T-cell (primary cell): Measurements from ENCODE around the gene SMG7. TPM values are rescaled to one million over a fixed set of nuclear protein-coding genes. Genes with fewer than 3 reads are reported as not detected.

Experiments used
- ATAC-seq, 4 experiments: fragments of 200-7000 bp in 3 of 4; fragments of 150-1000 bp in 1 of 4; cut with Tn5 transposase; replicated peaks in 1 of 4; 1 replicate in 3 of 4; 2 replicates in 1 of 4; pipeline ENCODE4 v1.10.0; 2021; ENCODE audit warnings: moderate library complexity in 3 of 4, mild to moderate bottlenecking in 2 of 4, moderate number of reproducible peaks in 1 of 4
- CTCF ChIA-PET, 2 donors: fragments of 300-600 bp; sonication (Branson Sonifier 250); formaldehyde crosslinking; loops; one replicate each; lab custom pipeline; 2022; ENCODE audit warnings: antibody characterized with exemption in 2 of 2; lab: Charles Lee
- POLR2A ChIA-PET, 2 donors: fragments of 300-600 bp; sonication (Branson Sonifier 250); formaldehyde crosslinking; loops; one replicate each; lab custom pipeline; 2022; ENCODE audit warnings: antibody characterized with exemption in 2 of 2; lab: Charles Lee
- DNase-seq, 35 experiments: peaks; one replicate each; pipeline versions ENCODE4 v3.0.0 to v3.0.0-alpha.2; 2013 to 2023
- H3K27ac ChIP-seq: one replicate; pipeline ENCODE4 v1.5.1; 2013; ENCODE audit warnings: low read length
- H3K27me3 ChIP-seq, 2 experiments: replicated peaks in 1 of 2; 1 replicate in 1 of 2; 2 replicates in 1 of 2; pipeline versions ENCODE4 v1.6.1 to v1.7.0; 2013; ENCODE audit warnings: low read length in 1 of 2, mixed read lengths in 1 of 2; ENCODE audit not compliant: control insufficient read depth in 2 of 2, insufficient read depth in 2 of 2; ENCODE audit errors: extremely low read depth in 1 of 2
- H3K36me3 ChIP-seq, 2 donors: 1 replicate in 1 of 2; 2 replicates in 1 of 2; pipeline versions ENCODE4 v1.6.1 to v1.7.0; 2013; ENCODE audit warnings: low read length in 1 of 2; ENCODE audit not compliant: control insufficient read depth in 2 of 2, insufficient read depth in 1 of 2; ENCODE audit errors: extremely low read depth in 1 of 2
- H3K4me1 ChIP-seq, 2 experiments: 1 replicate in 1 of 2; 2 replicates in 1 of 2; pipeline versions ENCODE4 v1.6.1 to v1.7.0; 2013; ENCODE audit warnings: low read length in 2 of 2, mixed read lengths in 1 of 2; ENCODE audit not compliant: insufficient read depth in 2 of 2, control insufficient read depth in 1 of 2; ENCODE audit errors: extremely low read depth in 1 of 2
- H3K4me3 ChIP-seq, 2 donors: 1 replicate in 1 of 2; 2 replicates in 1 of 2; pipeline versions ENCODE4 v1.5.1 to v1.7.0; 2013; ENCODE audit warnings: mild to moderate bottlenecking in 2 of 2, low read length in 1 of 2, moderate library complexity in 1 of 2; ENCODE audit not compliant: control insufficient read depth in 1 of 2; ENCODE audit errors: extremely low read depth in 1 of 2
- H3K9me3 ChIP-seq: 2 replicates; pipeline ENCODE4 v1.7.0; 2013
- H3K27ac Mint-ChIP-seq, 2 donors: one replicate each; pipeline ENCODE4 v1.8.0; 2020 to 2021; ENCODE audit warnings: mild to moderate bottlenecking in 2 of 2, mixed read lengths in 2 of 2
- H3K27me3 Mint-ChIP-seq, 2 donors: one replicate each; pipeline ENCODE4 v1.8.0; 2021 to 2022; ENCODE audit warnings: mixed read lengths in 2 of 2
- H3K36me3 Mint-ChIP-seq: one replicate; pipeline ENCODE4 v1.8.0; 2021; ENCODE audit warnings: mixed read lengths
- H3K4me1 Mint-ChIP-seq, 3 donors: one replicate each; pipeline ENCODE4 v1.8.0; 2020 to 2022; ENCODE audit warnings: mixed read lengths in 3 of 3, mild to moderate bottlenecking in 1 of 3
- H3K4me3 Mint-ChIP-seq, 3 donors: one replicate each; pipeline ENCODE4 v1.8.0; 2020 to 2022; ENCODE audit warnings: mild to moderate bottlenecking in 3 of 3, mixed read lengths in 3 of 3, moderate library complexity in 3 of 3
- H3K9me3 Mint-ChIP-seq, 3 donors: one replicate each; pipeline ENCODE4 v1.8.0; 2020 to 2022; ENCODE audit warnings: mixed read lengths in 3 of 3
- WGBS: methylation state at CpG from one replicate; pipeline ENCODE4 v1.1.5; 2013; ENCODE audit warnings: missing lambda C conversion rate; ENCODE audit not compliant: insufficient coverage; 5-methylcytosine and 5-hydroxymethylcytosine counted together
- total RNA-seq, 35 experiments: library from RNA in 6 of 35; stranded (reverse) in 6 of 35; fragments of 120-200 nt in 1 of 35; gene quantifications; one replicate each; pipeline versions ENCODE4 v1.2.1 to v1.2.4 and lab custom pipeline; 2013 to 2026

The SMG7 gene
- total RNA-seq, 5 donors from 2014 or later (not counting 1 experiment from before 2014, with no cell fraction given): 52.6 to 59.0 (median 54.6) TPM

DNA sequence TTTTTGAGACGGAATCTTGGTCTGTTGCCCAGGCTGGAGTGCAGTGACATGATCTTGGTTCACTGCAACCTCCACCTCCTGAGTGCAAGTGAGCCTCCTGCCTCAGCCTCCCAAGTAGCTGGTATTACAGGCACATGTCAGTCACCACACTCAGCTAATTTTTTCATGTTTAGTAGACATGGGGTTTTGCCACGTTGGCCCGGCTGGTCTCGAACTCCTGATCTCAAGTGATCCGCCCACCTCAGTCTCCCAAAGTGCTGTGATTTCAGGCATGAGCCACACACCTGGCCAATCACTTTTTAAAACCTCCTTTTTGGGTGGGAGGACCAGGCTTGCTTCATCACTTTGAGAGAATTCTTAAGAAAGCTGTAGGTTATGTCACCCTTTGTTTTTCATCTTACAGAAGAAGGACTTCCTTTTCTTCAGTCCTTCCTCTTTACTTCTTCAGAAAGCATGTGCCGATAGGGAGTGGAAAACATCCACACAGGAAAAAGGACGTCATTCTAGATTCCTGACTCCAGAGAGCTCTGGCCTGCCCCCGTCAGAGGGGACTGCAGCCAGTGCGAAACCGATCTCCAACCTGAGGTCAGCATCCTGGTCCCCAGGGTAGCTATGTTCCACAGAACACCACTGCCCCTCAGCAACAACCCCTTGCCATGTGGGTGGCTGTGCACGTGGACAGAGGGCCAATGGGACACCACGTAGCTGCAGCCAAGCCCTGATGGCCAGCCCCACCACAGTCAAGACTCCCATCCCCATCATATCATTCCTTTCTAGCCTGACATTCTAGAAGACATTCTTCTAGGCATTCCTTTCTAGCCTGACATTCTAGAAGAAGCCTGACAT lies 96.1 kb downstream of the SMG7 start:
- Mint-ChIP-seq H3K4me3 (no peak overlapping the region), H3K36me3 (no peaks in the 10 kb centered on the region), H3K27me3 (no peaks in the 10 kb centered on the region), H3K4me1 (peaks cover 7 to 14% (median 9%) of the 10 kb centered on the region in 3 donors), H3K9me3 (no peaks in the 10 kb centered on the region), H3K27ac (no peak overlapping the region)
- H3K4me3 ChIP-seq: no peak overlapping the region
- H3K27me3 ChIP-seq: peaks cover 0 to 5% of the 10 kb centered on the region in 2 experiments
- ATAC-seq: no peak
- no peaks in the 10 kb centered on the region for H3K9me3 ChIP-seq
- ChIA-PET POLR2A (no interaction called here), CTCF (interaction anchor here in 1 of 2 donors (0.9 kb wide), 1 partner anchor 33 kb away, joined by 3 read pairs; no protein-coding TSS in a partner anchor)
- WGBS: 88% methylated on average over 10 of the region's 12 CpGs
- no peak for DNase-seq
- no peaks in the 10 kb centered on the region for H3K36me3 ChIP-seq
- no peak overlapping the region for H3K27ac ChIP-seq
- H3K4me1 ChIP-seq: peaks cover 0 to under 1% of the 10 kb centered on the region in 2 experiments

- no peak overlapping the region for H3K27ac Mint-ChIP-seq
- peaks cover 7 to 14% (median 9%) of the 10 kb centered on the region in 3 donors for H3K4me1 Mint-ChIP-seq
- H3K36me3 ChIP-seq: no peaks in the 10 kb centered on the region
- POLR2A ChIA-PET: no interaction called here
- H3K36me3 Mint-ChIP-seq: no peaks in the 10 kb centered on the region
- ATAC-seq: no peak
- H3K27me3 Mint-ChIP-seq: no peaks in the 10 kb centered on the region
- WGBS: 53% methylated on average over 2 of the region's 4 CpGs
- no peaks in the 10 kb centered on the region for H3K9me3 Mint-ChIP-seq
- no peaks in the 10 kb centered on the region for H3K9me3 ChIP-seq
- CTCF ChIA-PET: no interaction called here
- no peak for DNase-seq
- no peak overlapping the region for H3K27ac ChIP-seq
- H3K4me3 ChIP-seq: no peak overlapping the region
- no peak overlapping the region for H3K4me3 Mint-ChIP-seq
- no peaks in the 10 kb centered on the region for H3K4me1 ChIP-seq
- H3K27me3 ChIP-seq: peaks cover 0 to 5% of the 10 kb centered on the region in 2 experiments
These were observed 96.8 kb downstream of the SMG7 start for GRCh38 chr1:183569141-183569540.

DNA sequence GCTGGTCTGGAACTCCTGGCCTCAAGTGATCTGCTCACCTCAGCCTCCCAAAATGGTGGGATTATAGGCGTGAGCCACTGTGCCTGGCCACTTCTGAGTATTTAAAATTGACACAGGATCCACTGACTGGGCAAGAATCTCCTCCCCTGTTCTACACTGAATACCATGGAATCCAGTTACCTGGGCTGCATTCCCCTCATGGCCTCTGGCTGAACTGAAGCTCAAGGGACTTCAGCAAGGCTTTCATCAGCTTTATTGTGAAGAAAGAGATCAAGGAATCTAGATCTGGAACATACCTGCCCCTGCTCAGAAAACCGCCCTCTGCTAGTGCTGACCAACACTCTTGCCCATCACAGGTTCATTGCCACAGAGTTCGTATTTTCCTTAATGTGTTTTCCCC lies 97.5 kb downstream of the SMG7 start:
- Mint-ChIP-seq H3K4me3 (no peak overlapping the region), H3K27me3 (no peaks in the 10 kb centered on the region), H3K27ac (no peak overlapping the region), H3K9me3 (no peaks in the 10 kb centered on the region), H3K36me3 (no peaks in the 10 kb centered on the region), H3K4me1 (peaks cover 7 to 14% (median 9%) of the 10 kb centered on the region in 3 donors)
- ChIA-PET POLR2A (no interaction called here), CTCF (interaction anchor here in 1 of 2 donors (0.6 kb wide), 1 partner anchor 86 kb away, joined by 3 read pairs; no protein-coding TSS in a partner anchor)
- no peak for ATAC-seq
- no peaks in the 10 kb centered on the region for H3K4me1 ChIP-seq
- no peak overlapping the region for H3K4me3 ChIP-seq
- WGBS: 88% methylated on average over 3 of the region's 3 CpGs
- no peak for DNase-seq
- no peaks in the 10 kb centered on the region for H3K9me3 ChIP-seq
- no peak overlapping the region for H3K27ac ChIP-seq
- H3K27me3 ChIP-seq: peaks cover 0 to 5% of the 10 kb centered on the region in 2 experiments
- no peaks in the 10 kb centered on the region for H3K36me3 ChIP-seq

GRCh38 chr1:183570451-183570850 lies 98.2 kb downstream of the SMG7 start:
- H3K27ac Mint-ChIP-seq: no peak overlapping the region
- no peaks in the 10 kb centered on the region for H3K36me3 Mint-ChIP-seq
- CTCF ChIA-PET: interaction anchor here in 1 of 2 donors (0.6 kb wide), 1 partner anchor 86 kb away, joined by 3 read pairs; no protein-coding TSS in a partner anchor
- no peaks in the 10 kb centered on the region for H3K4me1 ChIP-seq
- peaks cover 7 to 14% (median 9%) of the 10 kb centered on the region in 3 donors for H3K4me1 Mint-ChIP-seq
- no peak overlapping the region for H3K4me3 ChIP-seq
- no peak for ATAC-seq
- H3K27me3 ChIP-seq: peaks cover 0 to 5% of the 10 kb centered on the region in 2 experiments
- H3K27me3 Mint-ChIP-seq: no peaks in the 10 kb centered on the region
- no peak for DNase-seq
- H3K36me3 ChIP-seq: no peaks in the 10 kb centered on the region
- H3K9me3 ChIP-seq: no peaks in the 10 kb centered on the region
- H3K4me3 Mint-ChIP-seq: no peak overlapping the region
- POLR2A ChIA-PET: no interaction called here
- H3K27ac ChIP-seq: no peak overlapping the region
- no peaks in the 10 kb centered on the region for H3K9me3 Mint-ChIP-seq
- 57% methylated on average over 3 of the region's 4 CpGs for WGBS

- no peak overlapping the region for H3K4me3 ChIP-seq
- H3K27ac Mint-ChIP-seq: no peak overlapping the region
- no peaks in the 10 kb centered on the region for H3K36me3 ChIP-seq
- H3K27ac ChIP-seq: no peak overlapping the region
- H3K4me3 Mint-ChIP-seq: no peak overlapping the region
- H3K4me1 Mint-ChIP-seq: peaks cover 7 to 14% (median 9%) of the 10 kb centered on the region in 3 donors
- H3K27me3 ChIP-seq: peaks cover 0 to 5% of the 10 kb centered on the region in 2 experiments
- no peak for ATAC-seq
- H3K4me1 ChIP-seq: no peaks in the 10 kb centered on the region
- DNase-seq: no peak
- no peaks in the 10 kb centered on the region for H3K9me3 ChIP-seq
- CTCF ChIA-PET: interaction anchor here in 1 of 2 donors (0.5 kb wide), 1 partner anchor 737 kb away, joined by 3 read pairs; no protein-coding TSS in a partner anchor
- H3K9me3 Mint-ChIP-seq: no peaks in the 10 kb centered on the region
- H3K27me3 Mint-ChIP-seq: no peaks in the 10 kb centered on the region
- H3K36me3 Mint-ChIP-seq: no peaks in the 10 kb centered on the region
- POLR2A ChIA-PET: no interaction called here
- whole genome bisulfite sequencing: no CpG with 5 or more reads among the region's 4 CpGs
These were observed 99.5 kb downstream of the SMG7 start for GRCh38 chr1:183571678-183572268.

DNA sequence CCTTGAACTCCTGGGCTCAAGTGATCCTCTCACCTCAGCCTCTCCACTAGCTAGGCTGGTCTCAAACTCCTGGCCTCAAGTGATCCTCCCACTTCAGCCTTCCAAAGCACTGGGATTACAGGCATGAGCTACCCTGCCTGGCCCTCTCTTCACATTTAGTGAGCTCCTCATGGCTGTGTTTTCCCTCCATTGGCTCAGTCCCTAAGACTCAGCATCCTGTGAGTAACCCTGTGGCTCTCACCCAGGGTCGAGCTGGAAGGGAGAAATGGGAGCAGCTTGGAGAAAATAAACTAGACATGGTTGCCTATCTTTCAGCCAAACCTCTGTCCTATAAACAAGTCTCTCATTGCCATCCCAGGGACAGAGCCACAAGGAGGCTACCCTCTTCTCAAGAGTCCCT lies 100.4 kb downstream of the SMG7 start:
- peaks cover 1 to 10% (median 2%) of the 10 kb centered on the region in 3 donors for H3K4me1 Mint-ChIP-seq
- POLR2A ChIA-PET: no interaction called here
- CTCF ChIA-PET: no interaction called here

More for the DNA sequence above, 100.4 kb downstream of the SMG7 start:
- ATAC-seq: no peak
- no CpG with 5 or more reads among the region's 1 CpG for whole genome bisulfite sequencing
- Histone ChIP-seq H3K27me3 (peaks cover 0 to 5% of the 10 kb centered on the region in 2 experiments), H3K27ac (no peak overlapping the region), H3K4me3 (no peak overlapping the region), H3K36me3 (no peaks in the 10 kb centered on the region), H3K4me1 (peaks cover 0 to 1% of the 10 kb centered on the region in 2 experiments), H3K9me3 (no peaks in the 10 kb centered on the region)
- Mint-ChIP-seq H3K36me3 (no peaks in the 10 kb centered on the region), H3K27me3 (no peaks in the 10 kb centered on the region), H3K4me3 (no peak overlapping the region), H3K9me3 (no peaks in the 10 kb centered on the region), H3K27ac (no peak overlapping the region)
- DNase-seq: no peak
